H1 (cell line): ENCODE data around the gene SMPD2. TPM values are rescaled to one million over a fixed set of nuclear protein-coding genes. Genes with fewer than 3 reads are reported as not detected.

Source experiments
- CTCF ChIA-PET: fragments of 300-600 bp; sonication (Branson Sonifier 250); formaldehyde crosslinking; loops from one replicate; lab custom pipeline; 2021; ENCODE audit not compliant: partially characterized antibody; lab: Charles Lee
- POLR2A ChIA-PET: fragments of 300-600 bp; sonication (Branson Sonifier 250); formaldehyde crosslinking; loops from one replicate; lab custom pipeline; 2021; ENCODE audit warnings: inconsistent platforms; ENCODE audit not compliant: partially characterized antibody; lab: Charles Lee
- DNase-seq, 2 experiments: peaks; one replicate each; pipeline versions ENCODE4 v3.0.0 to v3.0.0-alpha.2; 2010 to 2022; ENCODE audit warnings: low spot score in 2 of 2, low read depth in 1 of 2, mixed read lengths in 1 of 2
- FAIRE-seq: peaks from 2 replicates; lab custom pipeline; 2011; peaks lifted over from hg19 to GRCh38; lab: Jason Lieb, UNC
- H2AFZ ChIP-seq: 2 replicates; pipeline ENCODE4 v1.8.1; 2012; ENCODE audit warnings: low read length, inconsistent platforms
- H2AK5ac ChIP-seq: 2 replicates; pipeline ENCODE4 v1.6.1; 2013; ENCODE audit warnings: low read depth, low read length
- H2BK120ac ChIP-seq: replicated peaks from 2 replicates; pipeline ENCODE3; 2013; ENCODE audit warnings: low read depth, low read length, inconsistent platforms
- H2BK12ac ChIP-seq: 2 replicates; pipeline ENCODE4 v1.6.1; 2013; ENCODE audit warnings: low read depth, low read length
- H2BK15ac ChIP-seq: 2 replicates; pipeline ENCODE4 v1.6.1; 2013; ENCODE audit warnings: low read length
- H2BK20ac ChIP-seq: 2 replicates; pipeline ENCODE4 v1.6.1; 2013; ENCODE audit warnings: low read length
- H2BK5ac ChIP-seq: 2 replicates; pipeline ENCODE4 v1.6.1; 2013; ENCODE audit warnings: low read depth, low read length
- H3K14ac ChIP-seq: 2 replicates; pipeline ENCODE4 v1.6.1; 2013; ENCODE audit warnings: inconsistent platforms; ENCODE audit not compliant: insufficient read length
- H3K18ac ChIP-seq: 2 replicates; pipeline ENCODE4 v1.6.1; 2013; ENCODE audit warnings: low read length; ENCODE audit errors: extremely low read depth
- H3K23ac ChIP-seq: 2 replicates; pipeline ENCODE4 v1.6.1; 2013; ENCODE audit warnings: inconsistent platforms; ENCODE audit not compliant: insufficient read length
- H3K23me2 ChIP-seq: 2 replicates; pipeline ENCODE4 v1.6.1; 2013; ENCODE audit warnings: low read depth, low read length
- H3K27ac ChIP-seq: 2 replicates; pipeline ENCODE4 v1.6.1; 2011; ENCODE audit warnings: low read depth, low read length, inconsistent platforms
- H3K27me3 ChIP-seq, 4 experiments: replicated peaks in 1 of 4; 1 replicate in 1 of 4; 2 replicates in 3 of 4; pipeline versions ENCODE4 v1.6.1 to v1.8.1; 2011 to 2013; ENCODE audit warnings: low read length in 3 of 4, mild to moderate bottlenecking in 3 of 4, inconsistent platforms in 2 of 4, mixed read lengths in 2 of 4, moderate library complexity in 1 of 4; ENCODE audit not compliant: control insufficient read depth in 3 of 4, insufficient read depth in 3 of 4; ENCODE audit errors: extremely low read depth in 1 of 4
- H3K36me3 ChIP-seq, 4 experiments: 2 replicates each; pipeline versions ENCODE4 v1.6.1 to v1.8.1; 2011 to 2013; ENCODE audit warnings: mild to moderate bottlenecking in 4 of 4, low read length in 3 of 4, moderate library complexity in 2 of 4, control low read depth in 1 of 4, inconsistent platforms in 1 of 4; ENCODE audit not compliant: insufficient read depth in 4 of 4, control insufficient read depth in 2 of 4
- H3K4ac ChIP-seq: replicated peaks from 2 replicates; pipeline ENCODE3; 2013; ENCODE audit warnings: low read length, low read depth, mixed read lengths, inconsistent platforms; ENCODE audit not compliant: insufficient read length
- H3K4me1 ChIP-seq, 4 experiments: replicated peaks in 1 of 4; 1 replicate in 1 of 4; 2 replicates in 3 of 4; pipeline versions ENCODE4 v1.6.1 to v1.8.1; 2011 to 2013; ENCODE audit warnings: low read length in 3 of 4, inconsistent platforms in 2 of 4, mixed read lengths in 1 of 4; ENCODE audit not compliant: insufficient read depth in 4 of 4, control insufficient read depth in 3 of 4
- H3K4me2 ChIP-seq, 2 experiments: 2 replicates each; pipeline versions ENCODE4 v1.6.1 to v1.8.1; 2011 to 2013; ENCODE audit warnings: low read depth in 2 of 2, low read length in 2 of 2, control low read depth in 1 of 2, inconsistent platforms in 1 of 2, mild to moderate bottlenecking in 1 of 2; ENCODE audit not compliant: insufficient read depth in 1 of 2
- H3K4me3 ChIP-seq, 4 experiments: fragments of 200-600, 300-600 bp in 1 of 4; sonication (generic), shearing (Covaris generic), sonication (Bioruptor Twin) in 1 of 4; 2 replicates each; pipeline versions ENCODE4 v1.5.1 to v1.8.1; 2011 to 2016; ENCODE audit warnings: low read length in 4 of 4, low read depth in 3 of 4, control low read depth in 2 of 4, inconsistent platforms in 2 of 4, mild to moderate bottlenecking in 2 of 4, mixed read lengths in 1 of 4, moderate library complexity in 1 of 4; ENCODE audit not compliant: insufficient read depth in 2 of 4; ENCODE audit errors: extremely low read depth in 1 of 4
- H3K56ac ChIP-seq: replicated peaks from 2 replicates; pipeline ENCODE3; 2013; ENCODE audit warnings: low read depth, mild to moderate bottlenecking, mixed read lengths, low read length, inconsistent platforms; ENCODE audit not compliant: insufficient read length
- H3K79me1 ChIP-seq: 2 replicates; pipeline ENCODE4 v1.6.1; 2013; ENCODE audit warnings: low read depth, low read length, control low read depth
- H3K79me2 ChIP-seq, 2 experiments: 2 replicates each; pipeline versions ENCODE4 v1.6.1 to v1.8.1; 2012 to 2013; ENCODE audit warnings: low read length in 2 of 2, mild to moderate bottlenecking in 2 of 2, inconsistent platforms in 1 of 2; ENCODE audit not compliant: insufficient read depth in 2 of 2, control insufficient read depth in 1 of 2
- H3K9ac ChIP-seq, 4 experiments: replicated peaks in 1 of 4; 1 replicate in 1 of 4; 2 replicates in 3 of 4; pipeline versions ENCODE4 v1.6.1 to v1.8.1; 2011 to 2013; ENCODE audit warnings: low read depth in 3 of 4, low read length in 3 of 4, control low read depth in 2 of 4, mild to moderate bottlenecking in 2 of 4, moderate library complexity in 2 of 4, inconsistent platforms in 1 of 4; ENCODE audit errors: extremely low read depth in 1 of 4
- H3K9me3 ChIP-seq, 2 experiments: 2 replicates each; pipeline versions ENCODE4 v1.6.1 to v1.8.1; 2012 to 2013; ENCODE audit warnings: mild to moderate bottlenecking in 2 of 2, moderate library complexity in 2 of 2, control low read depth in 1 of 2, inconsistent platforms in 1 of 2, low read depth in 1 of 2, low read length in 1 of 2, mixed read lengths in 1 of 2; ENCODE audit not compliant: insufficient read depth in 2 of 2
- H4K20me1 ChIP-seq, 2 experiments: replicated peaks in 1 of 2; 2 replicates each; pipeline versions ENCODE3 to v1.8.1; 2011 to 2013; ENCODE audit warnings: inconsistent platforms in 2 of 2, low read length in 2 of 2, mild to moderate bottlenecking in 1 of 2; ENCODE audit not compliant: insufficient read depth in 2 of 2, control insufficient read depth in 1 of 2
- H4K5ac ChIP-seq: 2 replicates; pipeline ENCODE4 v1.6.1; 2013; ENCODE audit warnings: low read length, low read depth, mixed read lengths, inconsistent platforms; ENCODE audit not compliant: insufficient read length
- H4K8ac ChIP-seq: 2 replicates; pipeline ENCODE4 v1.8.0; 2013; ENCODE audit warnings: mild to moderate bottlenecking, moderate library complexity, low read length, inconsistent platforms; ENCODE audit not compliant: insufficient read depth; ENCODE audit errors: extremely low read depth
- H4K91ac ChIP-seq: replicated peaks from 2 replicates; pipeline ENCODE3; 2013; ENCODE audit warnings: low read length, mixed read lengths, inconsistent platforms; ENCODE audit not compliant: insufficient read length
- CBX5 ChIP-seq: fragments of 300-800, 300-1000 bp; sonication (generic); IDR thresholded peaks from 2 replicates; pipeline ENCODE4 v1.7.1; 2016; ENCODE audit warnings: antibody characterized with exemption, low read length, low read depth
- CHD1 ChIP-seq: IDR thresholded peaks from 2 replicates; pipeline ENCODE4 v1.6.1; 2012; ENCODE audit warnings: low read depth, low read length, improper control_type of control experiment
- CHD2 ChIP-seq: IDR thresholded peaks from 2 replicates; pipeline ENCODE4 v1.6.1; 2012; ENCODE audit warnings: low read length, improper control_type of control experiment
- CTBP2 ChIP-seq: IDR thresholded peaks from 2 replicates; pipeline ENCODE4 v1.7.0; 2011; ENCODE audit warnings: borderline replicate concordance, mild to moderate bottlenecking, moderate library complexity, mixed read lengths, low read length; ENCODE audit not compliant: insufficient read depth, insufficient read length
- POLR2A ChIP-seq, 2 experiments: IDR thresholded peaks; 1 replicate in 1 of 2; 2 replicates in 1 of 2; pipeline ENCODE4 v1.6.1; 2011; ENCODE audit warnings: low read depth in 2 of 2, low read length in 2 of 2, mild to moderate bottlenecking in 2 of 2; ENCODE audit errors: control extremely low read depth in 1 of 2
- RNF2 ChIP-seq: fragments of 200-900, 300-1000 bp; sonication (generic); IDR thresholded peaks from 2 replicates; pipeline ENCODE4 v1.7.1; 2016; ENCODE audit warnings: borderline replicate concordance, low read depth, mild to moderate bottlenecking, antibody characterized with exemption, low read length; ENCODE audit not compliant: poor library complexity, severe bottlenecking; ENCODE audit errors: missing control alignments
- RXRA ChIP-seq: IDR thresholded peaks from 2 replicates; pipeline ENCODE4 v1.6.1; 2011; ENCODE audit warnings: low read depth, mild to moderate bottlenecking, low read length, moderate library complexity; ENCODE audit not compliant: insufficient read depth
- SAP30 ChIP-seq: fragments of 300-600 bp; sonication (generic); IDR thresholded peaks from 2 replicates; pipeline ENCODE4 v1.7.1; 2012; ENCODE audit warnings: low read length, moderate library complexity, mild to moderate bottlenecking, inconsistent platforms; ENCODE audit not compliant: insufficient read depth, insufficient replicate concordance
- SIRT6 ChIP-seq: IDR thresholded peaks from one replicate; pipeline ENCODE4 v1.7.1; 2012; ENCODE audit warnings: low read length, inconsistent platforms
- SIX5 ChIP-seq: IDR thresholded peaks from 2 replicates; pipeline ENCODE4 v1.6.1; 2011; ENCODE audit warnings: mild to moderate bottlenecking, low read depth, low read length
- SP1 ChIP-seq: IDR thresholded peaks from 2 replicates; pipeline ENCODE4 v1.6.1; 2011; ENCODE audit warnings: low read depth, low read length
- SP2 ChIP-seq: IDR thresholded peaks from 2 replicates; pipeline ENCODE4 v1.6.1; 2012; ENCODE audit warnings: mild to moderate bottlenecking, low read length, inconsistent platforms
- SRF ChIP-seq: IDR thresholded peaks from 2 replicates; pipeline ENCODE4 v1.6.1; 2011; ENCODE audit warnings: mild to moderate bottlenecking, low read depth, low read length, moderate library complexity
- SUZ12 ChIP-seq: fragments of 200-600 bp; sonication (generic); IDR thresholded peaks from 2 replicates; pipeline ENCODE4 v1.6.1; 2012; ENCODE audit warnings: mild to moderate bottlenecking, inconsistent platforms, low read length, moderate library complexity, mixed read lengths
- TAF7 ChIP-seq: optimal IDR thresholded peaks from 2 replicates; pipeline ENCODE3; 2011; ENCODE audit warnings: low read depth, mild to moderate bottlenecking, inconsistent platforms, low read length, moderate library complexity, borderline replicate concordance
- WGBS, 2 experiments: shearing (Covaris generic) in 1 of 2; methylation state at CpG; one replicate each; pipeline versions ENCODE4 v1.1.6 to v1.1.7; 2013 to 2015; ENCODE audit warnings: low lambda C conversion rate in 2 of 2, mixed read lengths in 2 of 2, inconsistent platforms in 1 of 2, low coverage in 1 of 2, missing lambda C conversion rate in 1 of 2; ENCODE audit not compliant: insufficient replicate concordance in 2 of 2, insufficient coverage in 1 of 2, insufficient read length in 1 of 2; ENCODE audit errors: extremely low coverage in 1 of 2, missing lambda C conversion rate in 1 of 2; 5-methylcytosine and 5-hydroxymethylcytosine counted together
- polyA plus RNA-seq, 7 experiments: library from polyadenylated mRNA; depleted of rRNA in 3 of 7; stranded (reverse) in 5 of 7; unstranded in 2 of 7; fragments of >200 nt in 5 of 7; fragments of 200-250 nt in 2 of 7; gene quantifications; 1 replicate in 5 of 7; 2 replicates in 1 of 7; 4 replicates in 1 of 7; pipeline versions ENCODE4 v1.2.1 to v1.2.3, GENCODE V29; 2011 to 2013; ENCODE audit warnings: missing spikeins in 2 of 7, mixed read lengths in 2 of 7
- total RNA-seq: library from RNA; stranded (reverse); fragmentation: NEBNext Ultra II Directional; extraction: Animal tissue kit (Norgen Biotek cat#: 25700); gene quantifications from 2 replicates; pipeline ENCODE4 v1.2.1, GENCODE V29; 2021

Gene SMPD2
- total and polyA plus RNA-seq, 2 of the 8 experiments (the other 6 are each of a cell fraction or from before 2014, with no cell fraction given), result 11.5 to 17.2 TPM

- no peaks in the 10 kb centered on the region for H3K79me2 ChIP-seq
- TF ChIP-seq POLR2A (IDR thresholded peaks at IDR 0.05; ENCODE audit: control extremely low read depth in 1 of 2, low read depth in 2 of 2, low read length in 2 of 2) (no peak), SRF (no peak), CBX5 (no peak), CHD1 (no peak), CTBP2 (no peak), RXRA (no peak), RNF2 (no peak), SP2 (no peak), SAP30 (no peak), SIX5 (no peak), SUZ12 (no peak), TAF7 (no peak), CHD2 (no peak), SP1 (no peak), SIRT6 (no peak)
Measured at GRCh38 chr6:109450801-109451200, 10.3 kb downstream of the SMPD2 start.

More at GRCh38 chr6:109450801-109451200, 10.3 kb downstream of the SMPD2 start:
- H3K27me3 ChIP-seq, result no peaks in the 10 kb centered on the region
- no peak overlapping the region for H3K27ac ChIP-seq
- 96% methylated on average over 3 of the region's 3 CpGs; no CpG with 5 or more reads in 1 of the 2 experiments for WGBS, 2 experiments
- H3K4me1 ChIP-seq, result peaks cover 0 to 10% (median 5%) of the 10 kb centered on the region in 4 experiments; a peak in 5 of 7 replicates
- H2AK5ac ChIP-seq, result no peak overlapping the region
- peaks cover 2 to 26% (median 11%) of the 10 kb centered on the region in 4 experiments; a peak in 6 of 8 replicates for H3K36me3 ChIP-seq
- no peak overlapping the region for H4K91ac ChIP-seq
- H3K79me1 ChIP-seq, result no peaks in the 10 kb centered on the region
- no peak overlapping the region for H2AFZ ChIP-seq
- H3K9ac ChIP-seq, result no peak overlapping the region
- H3K56ac ChIP-seq, result no peak overlapping the region
- peaks cover 4% of the 10 kb centered on the region for H3K23me2 ChIP-seq
- no peak overlapping the region for H3K4ac ChIP-seq
- CTCF ChIA-PET, result interaction anchor here (0.6 to 7.5 kb wide), 4 partner anchors 8 to 826 kb away, joined by 3 to 63 read pairs (median 4); partner anchors contain the start of genes PPIL6 and SMPD2
- peaks cover 0 to 10% of the 10 kb centered on the region in 2 experiments for H4K20me1 ChIP-seq
- no peak overlapping the region for H2BK12ac ChIP-seq
- H4K8ac ChIP-seq, result no peak overlapping the region
- H3K9me3 ChIP-seq, result no peaks in the 10 kb centered on the region
- no peak overlapping the region for H2BK20ac ChIP-seq
- H3K23ac ChIP-seq, result no peak overlapping the region
- H3K4me2 ChIP-seq, result no peak overlapping the region
- H3K18ac ChIP-seq, result no peak overlapping the region
- no peak overlapping the region for H2BK15ac ChIP-seq
- DNase-seq (no peak), FAIRE-seq (no peak)
- no peak overlapping the region for H2BK5ac ChIP-seq
- no peak overlapping the region for H3K14ac ChIP-seq
- H2BK120ac ChIP-seq, result no peak overlapping the region
- POLR2A ChIA-PET, result interaction anchor here (0.7 to 7.5 kb wide), 3 partner anchors 9 to 68 kb away, joined by 3 to 85 read pairs (median 3); partner anchors contain the start of genes CD164, PPIL6 and SMPD2
- no peak overlapping the region for H3K4me3 ChIP-seq
- H4K5ac ChIP-seq, result no peak overlapping the region
